Amygdala (tissue), 56 donors: Measurements from ENCODE around the gene ARHGAP15.

Experiments used
- DNase-seq, 56 donors: peaks; one replicate each; lab custom pipeline; 2025; lab: John Stamatoyannopoulos, UW

Gene ARHGAP15

DNA sequence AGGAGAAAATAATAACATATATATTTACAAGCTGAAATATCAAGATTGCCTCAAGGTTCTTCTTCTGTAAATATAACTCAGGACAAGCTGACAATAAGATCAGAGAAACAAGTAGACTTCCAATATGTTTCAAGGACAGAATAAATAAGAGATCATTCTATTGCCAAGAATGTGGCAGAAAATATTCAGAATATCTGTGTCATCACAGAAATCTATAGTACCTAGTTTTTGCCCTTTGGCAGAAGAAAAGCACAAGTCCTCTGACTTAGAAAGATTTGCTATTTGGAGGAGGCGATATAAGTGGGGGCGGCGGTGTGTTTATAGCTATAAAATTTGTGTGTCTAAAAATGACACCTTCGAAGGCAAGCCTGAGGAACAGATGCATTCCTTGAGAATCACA lies 34.3 kb downstream of the ARHGAP15 start:
- DNase-seq: peak in 1 of 56 donors; percentile 4

DNA sequence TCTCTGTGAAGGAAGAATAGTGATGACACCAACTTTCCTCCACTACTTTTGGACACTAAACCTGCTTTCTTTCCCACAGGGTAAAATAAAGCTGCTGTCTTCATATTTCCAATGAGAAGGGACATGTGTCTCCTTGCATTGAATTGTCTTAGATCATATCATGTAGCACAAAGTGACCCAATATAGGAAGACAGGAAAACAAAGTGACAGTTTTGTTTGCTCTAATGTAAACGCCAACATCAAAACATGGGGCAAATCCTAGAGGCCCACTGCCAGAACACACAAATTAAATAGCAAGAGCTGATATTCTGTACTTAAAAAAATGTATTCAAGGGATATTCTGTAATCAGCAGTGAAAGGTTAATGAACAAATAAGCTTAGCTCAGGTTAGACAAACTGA lies 36.1 kb downstream of the ARHGAP15 start:
- no peak for DNase-seq

DNA sequence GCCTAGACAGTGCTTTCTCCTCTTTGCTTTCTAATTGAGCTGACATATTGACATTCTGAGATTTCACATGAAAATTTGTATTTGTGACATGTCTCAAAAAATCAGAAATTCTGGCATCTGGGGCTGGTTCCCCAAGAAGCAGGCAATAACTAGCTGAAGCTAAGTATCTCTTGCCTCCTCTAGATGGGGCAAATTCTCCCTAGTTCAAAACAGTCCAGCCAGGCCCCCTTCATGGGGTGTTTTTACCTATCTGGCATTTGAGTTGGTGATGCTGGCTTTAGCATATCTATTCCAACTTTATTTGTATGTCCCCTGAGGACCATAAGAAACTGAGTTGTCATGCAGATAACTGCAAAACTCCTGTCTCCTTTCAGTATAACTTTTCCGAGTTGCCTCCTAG lies 39.9 kb downstream of the ARHGAP15 start:
- DNase-seq: no peak

DNA sequence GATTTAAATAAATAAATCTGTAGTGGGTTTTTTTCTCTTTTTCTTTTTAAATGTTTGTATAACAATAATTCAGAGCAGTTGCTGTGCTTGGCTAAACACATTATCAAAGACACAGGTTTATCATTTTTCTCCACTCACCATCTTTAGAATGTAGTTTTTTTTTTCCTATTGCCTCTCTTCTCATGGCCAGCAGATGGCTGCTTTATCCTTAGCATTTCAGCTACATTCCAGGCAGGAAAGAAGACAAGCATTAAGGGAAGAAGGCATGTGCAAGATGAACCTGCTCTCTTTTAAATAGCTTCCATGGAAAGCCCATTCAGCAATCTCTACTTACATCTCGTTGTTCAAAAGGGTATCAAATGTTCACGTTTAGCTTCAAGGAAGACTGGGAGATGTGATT lies 42.6 kb downstream of the ARHGAP15 start:
- DNase-seq: no peak

DNA sequence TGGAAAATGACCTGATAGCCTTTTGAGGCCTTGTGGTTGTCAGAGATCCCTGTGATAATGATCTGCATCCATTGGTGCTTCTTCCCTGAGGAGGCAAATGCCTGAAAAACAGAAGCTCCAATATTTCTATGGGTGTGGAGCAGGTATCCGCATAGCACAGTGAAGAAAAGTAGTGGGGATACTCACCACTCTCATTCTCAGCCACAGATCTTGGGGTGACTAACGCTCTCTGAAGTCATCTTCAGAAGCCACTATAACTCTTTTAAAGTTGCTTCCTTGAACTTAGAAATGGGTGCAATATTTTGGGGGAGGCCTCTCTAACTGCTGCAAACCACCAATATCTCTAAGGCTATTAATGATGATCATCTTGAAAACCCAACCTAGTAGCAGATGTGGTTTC lies 46.2 kb downstream of the ARHGAP15 start:
- DNase-seq: no peak

DNA sequence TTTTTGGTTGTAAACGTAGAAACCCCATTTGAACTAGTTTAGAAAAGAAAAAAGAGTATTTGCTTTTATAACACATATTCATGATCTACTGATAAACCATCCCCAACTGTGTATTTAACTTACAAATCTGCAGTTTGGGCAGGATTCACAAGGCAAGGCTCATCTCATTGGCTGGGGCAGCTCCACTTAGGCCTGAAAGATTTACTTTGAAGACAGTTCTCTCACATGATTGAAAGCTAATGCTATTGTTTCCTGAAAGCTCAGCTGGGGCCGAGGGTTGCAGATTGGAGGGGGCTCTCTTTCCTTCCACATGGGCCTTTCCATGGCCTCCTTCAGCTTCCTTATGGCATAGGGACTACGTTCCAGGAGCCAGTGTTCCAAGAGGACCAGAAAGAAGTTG lies 47.4 kb downstream of the ARHGAP15 start:
- DNase-seq: no peak

DNA sequence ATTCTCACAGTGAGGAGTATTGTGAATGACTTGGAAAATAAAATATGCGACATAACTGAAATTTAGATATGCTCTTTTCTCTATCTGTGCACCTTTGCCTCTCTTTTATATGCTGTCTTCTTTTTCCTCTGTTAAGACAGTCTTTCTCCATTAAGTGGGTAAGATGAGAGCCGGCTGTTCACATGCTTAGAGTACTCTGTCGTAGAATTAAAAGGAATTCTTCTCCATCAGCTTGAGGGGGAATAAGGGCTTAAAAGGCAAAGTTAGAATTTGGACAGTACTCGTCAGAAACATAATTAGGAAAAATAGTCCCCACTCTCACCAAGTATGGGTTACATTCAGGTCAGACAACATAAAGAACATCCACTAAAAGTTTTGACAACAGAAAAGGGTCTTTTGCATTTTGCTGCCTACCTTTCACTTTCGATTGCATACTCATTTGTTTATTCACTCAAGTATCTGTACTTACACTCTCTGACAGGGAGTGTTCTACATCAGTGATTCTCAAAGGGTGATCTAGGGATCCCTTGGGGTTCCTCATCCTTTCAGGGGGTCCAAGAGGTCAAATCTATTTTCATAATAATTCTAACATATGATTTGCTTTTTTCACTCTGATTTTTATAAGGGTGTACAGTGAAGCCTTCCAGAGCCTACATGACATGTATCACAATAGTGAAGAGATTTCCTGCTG lies 48.0 kb downstream of the ARHGAP15 start:
- DNase-seq: no peak

DNA sequence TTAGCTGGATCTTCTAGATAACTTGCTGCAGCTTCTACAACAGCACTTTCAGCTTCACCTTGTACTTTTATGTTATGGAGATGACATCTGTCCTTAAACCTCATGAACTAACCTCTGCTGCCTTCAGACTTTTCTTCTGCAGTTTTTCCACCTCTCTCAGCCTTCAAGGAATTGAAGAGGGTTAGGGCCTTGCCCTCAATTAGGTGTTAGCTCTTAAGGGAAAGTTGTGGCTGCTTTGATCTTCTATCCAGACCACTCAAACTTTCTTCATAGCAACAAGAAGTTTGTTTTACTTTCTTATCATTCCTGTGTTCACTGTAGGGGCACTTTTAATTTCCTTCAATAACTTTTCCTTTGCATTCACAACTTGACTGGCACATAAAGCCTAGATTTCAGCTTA lies 52.3 kb downstream of the ARHGAP15 start:
- DNase-seq: no peak

DNA sequence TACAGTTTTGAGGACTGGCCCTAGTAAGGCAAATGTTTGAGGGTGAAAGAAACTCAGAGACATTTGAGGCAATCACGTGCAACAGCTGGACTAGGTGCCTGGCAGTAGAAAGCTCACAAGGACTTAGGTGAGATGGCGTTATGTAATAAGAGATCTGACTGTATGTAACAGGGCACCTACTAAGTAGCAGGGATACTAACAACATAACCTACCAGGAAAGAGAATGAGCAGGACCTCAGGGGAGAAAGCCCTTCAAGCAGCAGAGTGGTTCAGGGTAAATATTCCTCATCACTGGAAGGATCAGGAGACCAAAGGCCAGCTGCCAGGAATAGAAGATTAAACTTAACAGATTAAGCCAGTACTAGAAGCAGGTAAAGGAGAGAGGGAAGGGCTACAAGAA lies 53.4 kb downstream of the ARHGAP15 start:
- DNase-seq: no peak

DNA sequence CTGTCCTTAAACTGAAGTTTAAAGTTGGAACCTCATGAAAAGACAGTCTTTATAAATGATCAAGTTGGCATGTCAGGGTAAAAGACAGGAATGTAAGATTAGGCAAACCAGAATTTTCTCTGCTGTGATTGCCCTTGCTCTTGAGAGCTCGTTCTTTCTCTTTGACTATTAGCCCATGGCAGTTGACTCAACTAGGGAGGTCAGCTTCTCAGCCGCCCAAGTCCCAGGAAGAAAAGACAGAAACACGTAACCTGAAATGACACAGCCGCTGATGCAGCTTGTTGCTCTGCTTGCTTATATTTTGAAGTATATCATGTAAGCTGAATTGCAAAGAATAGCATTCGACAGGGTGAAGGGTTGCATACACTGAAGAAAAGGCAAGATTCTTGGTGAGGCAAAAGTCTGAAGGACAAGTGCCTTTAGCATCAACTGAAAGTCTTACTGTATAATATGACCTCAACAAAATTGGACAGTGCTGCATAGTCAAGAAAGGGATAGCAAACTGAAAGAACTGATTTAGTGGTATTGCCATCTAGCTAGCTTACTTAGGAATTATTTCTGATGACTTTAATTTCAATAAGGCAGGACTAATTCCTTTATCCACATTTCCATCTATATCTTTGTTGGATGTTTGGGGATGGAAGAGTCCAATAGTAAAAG lies 54.7 kb downstream of the ARHGAP15 start:
- DNase-seq: no peak

DNA sequence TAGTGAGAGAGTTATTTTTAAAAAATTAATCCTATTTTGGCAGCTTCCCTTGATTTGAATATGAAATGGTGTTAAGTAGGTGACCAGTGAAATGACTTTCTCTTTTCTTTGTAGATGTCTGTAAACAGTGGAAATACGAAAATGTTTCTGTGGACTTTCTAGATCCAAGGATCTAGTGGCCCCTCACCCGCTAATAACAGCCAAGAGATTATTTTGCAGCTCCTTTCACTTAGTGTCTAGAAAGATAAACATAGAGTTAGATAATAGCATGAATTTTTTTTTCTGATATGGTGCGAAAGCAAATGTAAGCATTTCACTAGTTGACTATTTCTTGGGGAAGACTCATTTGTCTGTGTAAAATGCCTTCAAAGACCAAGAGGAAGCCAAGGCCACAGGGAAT lies 57.7 kb downstream of the ARHGAP15 start:
- no peak for DNase-seq

DNA sequence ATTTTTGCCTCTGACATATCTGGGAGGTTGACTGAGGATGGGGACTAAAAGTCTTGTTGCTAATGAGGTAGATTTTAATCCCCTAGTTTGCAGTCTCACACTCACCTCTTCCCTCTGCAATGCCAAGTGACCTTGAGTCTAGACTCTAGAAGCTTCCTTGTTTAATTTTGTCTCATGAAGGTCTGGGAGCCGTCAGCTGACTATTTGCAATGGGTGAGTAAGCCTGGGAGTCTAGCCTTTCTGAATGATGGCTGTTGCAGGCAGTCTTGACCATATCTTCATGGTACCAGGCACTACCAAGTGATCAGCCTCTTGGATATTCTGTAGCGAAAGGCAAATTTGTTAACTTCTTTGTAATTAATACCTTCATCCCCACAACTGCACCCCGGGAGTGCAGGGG lies 61.2 kb downstream of the ARHGAP15 start:
- DNase-seq: no peak

DNA sequence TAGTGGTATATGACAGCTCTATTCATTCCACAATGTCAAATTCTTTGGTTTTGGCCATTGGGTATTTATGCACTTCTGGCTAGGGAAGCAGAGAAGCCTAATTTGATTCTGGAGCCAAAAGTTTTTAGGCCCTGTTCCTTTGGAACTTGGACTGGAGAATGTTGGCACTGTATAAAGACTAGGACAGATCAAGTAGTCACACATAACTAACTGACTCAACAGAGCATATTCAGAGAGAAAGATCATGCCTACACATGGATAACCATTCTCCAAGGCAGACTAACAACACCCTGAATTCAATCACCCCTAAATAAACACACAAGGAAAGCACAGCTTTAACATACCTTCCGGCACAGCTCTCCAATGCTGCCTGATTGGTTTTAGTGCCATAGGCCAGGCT lies 62.9 kb downstream of the ARHGAP15 start:
- no peak for DNase-seq

DNA sequence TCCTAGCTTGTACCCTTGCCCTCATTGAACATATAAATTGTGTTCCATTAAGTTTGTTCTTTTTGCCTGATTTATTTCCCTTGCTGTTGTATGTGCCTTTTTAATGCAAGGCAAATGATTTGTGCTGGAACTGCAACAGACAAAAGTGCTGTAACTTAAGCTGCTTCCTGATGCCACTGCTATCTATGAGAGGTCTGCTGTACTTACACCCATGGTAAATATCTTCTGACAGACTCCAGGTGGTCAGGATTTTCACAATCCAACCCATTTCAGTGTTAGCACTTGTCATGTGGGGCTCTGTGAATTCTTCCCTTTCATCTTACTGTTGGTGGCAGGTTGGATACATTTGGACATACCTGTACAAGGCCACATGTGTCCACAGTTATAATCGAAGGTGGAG lies 63.5 kb downstream of the ARHGAP15 start:
- DNase-seq: no peak

DNA sequence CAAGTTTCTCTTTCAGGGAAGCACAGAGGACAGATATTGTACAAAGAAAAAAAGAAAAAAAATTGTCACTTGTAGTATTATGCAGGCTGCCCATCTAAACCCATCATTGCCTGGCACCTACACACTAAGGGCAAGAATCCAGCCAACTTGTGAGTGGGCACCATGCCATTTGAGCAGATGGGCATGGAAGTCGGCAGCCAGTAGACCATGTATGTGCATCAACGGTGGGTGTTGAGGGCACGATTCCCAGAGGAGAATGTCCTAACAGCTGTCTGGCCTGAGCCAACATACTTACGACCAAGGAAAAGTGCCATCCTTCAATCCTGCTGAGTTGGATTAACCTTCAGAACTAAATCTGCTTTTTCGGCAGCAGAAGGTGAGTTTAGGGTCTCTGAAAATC lies 63.9 kb downstream of the ARHGAP15 start:
- DNase-seq: peak in 4 of 56 donors; percentile 2 to 13 (median 4)

DNA sequence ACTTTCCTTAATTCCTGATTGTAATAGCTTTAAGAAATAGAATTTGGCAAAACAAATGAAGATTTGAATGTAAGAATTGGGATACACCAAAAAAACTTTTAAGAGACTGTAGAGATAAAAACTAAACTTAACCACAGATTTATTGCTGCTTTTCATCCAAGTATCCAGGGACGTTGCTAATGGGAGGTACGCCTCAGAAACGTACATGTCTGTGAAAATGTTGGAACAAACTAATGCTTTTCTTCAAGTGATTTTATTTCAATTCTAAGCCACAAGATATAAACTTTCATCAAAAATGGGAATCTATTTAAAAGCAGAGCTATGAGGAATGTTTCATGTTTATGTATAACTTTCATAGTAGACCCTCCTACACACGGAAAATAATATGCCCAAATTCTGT lies 66.3 kb downstream of the ARHGAP15 start:
- no peak for DNase-seq

DNA sequence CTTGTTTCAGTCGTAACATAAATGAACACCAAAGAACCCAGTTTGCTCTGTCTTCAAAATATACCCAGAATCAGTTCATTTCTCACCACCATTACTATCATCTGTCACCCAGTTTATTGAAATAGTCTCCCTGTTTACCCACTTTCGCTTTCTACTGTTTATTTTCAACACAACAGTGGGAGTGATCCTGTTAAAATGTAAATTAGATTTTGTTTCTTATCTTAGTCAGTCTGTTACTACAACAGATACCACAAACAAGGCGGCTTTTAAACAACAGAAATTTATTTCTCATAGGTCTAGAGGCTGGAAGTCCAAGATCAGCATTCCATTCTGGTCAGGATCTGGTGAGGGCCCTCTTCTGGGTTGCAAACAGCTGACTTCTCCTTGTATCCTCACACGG lies 74.8 kb downstream of the ARHGAP15 start:
- DNase-seq: no peak

DNA sequence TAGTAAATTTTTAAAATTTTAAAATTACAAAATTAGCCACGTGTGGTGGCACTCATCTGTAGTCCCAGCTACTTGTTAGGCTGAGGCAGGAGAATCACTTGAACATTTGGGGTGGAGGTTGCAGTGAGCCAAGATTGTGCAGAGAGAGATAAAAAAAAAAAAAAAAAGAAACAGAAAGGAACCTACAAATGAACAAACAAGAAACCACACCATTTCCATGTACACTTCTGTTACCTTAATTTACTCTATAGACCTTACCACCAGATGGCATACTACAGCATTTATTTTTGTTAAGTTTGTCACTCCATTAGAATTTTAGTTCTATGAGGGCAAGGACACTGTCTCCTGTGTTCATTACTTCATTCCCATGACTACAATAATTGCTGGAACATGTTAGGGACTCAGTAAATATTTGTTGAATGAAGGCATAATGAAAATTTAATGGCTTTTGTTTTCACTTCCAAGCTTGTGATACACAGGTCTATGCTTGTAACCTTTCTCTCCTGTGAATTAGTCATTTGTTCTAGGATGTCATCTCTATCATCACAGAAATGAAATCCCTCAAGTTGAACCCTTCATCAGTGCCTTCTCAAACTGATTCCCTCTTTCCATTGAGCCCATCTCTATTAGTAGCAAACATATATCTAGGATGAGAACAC lies 76.0 kb downstream of the ARHGAP15 start:
- no peak for DNase-seq

DNA sequence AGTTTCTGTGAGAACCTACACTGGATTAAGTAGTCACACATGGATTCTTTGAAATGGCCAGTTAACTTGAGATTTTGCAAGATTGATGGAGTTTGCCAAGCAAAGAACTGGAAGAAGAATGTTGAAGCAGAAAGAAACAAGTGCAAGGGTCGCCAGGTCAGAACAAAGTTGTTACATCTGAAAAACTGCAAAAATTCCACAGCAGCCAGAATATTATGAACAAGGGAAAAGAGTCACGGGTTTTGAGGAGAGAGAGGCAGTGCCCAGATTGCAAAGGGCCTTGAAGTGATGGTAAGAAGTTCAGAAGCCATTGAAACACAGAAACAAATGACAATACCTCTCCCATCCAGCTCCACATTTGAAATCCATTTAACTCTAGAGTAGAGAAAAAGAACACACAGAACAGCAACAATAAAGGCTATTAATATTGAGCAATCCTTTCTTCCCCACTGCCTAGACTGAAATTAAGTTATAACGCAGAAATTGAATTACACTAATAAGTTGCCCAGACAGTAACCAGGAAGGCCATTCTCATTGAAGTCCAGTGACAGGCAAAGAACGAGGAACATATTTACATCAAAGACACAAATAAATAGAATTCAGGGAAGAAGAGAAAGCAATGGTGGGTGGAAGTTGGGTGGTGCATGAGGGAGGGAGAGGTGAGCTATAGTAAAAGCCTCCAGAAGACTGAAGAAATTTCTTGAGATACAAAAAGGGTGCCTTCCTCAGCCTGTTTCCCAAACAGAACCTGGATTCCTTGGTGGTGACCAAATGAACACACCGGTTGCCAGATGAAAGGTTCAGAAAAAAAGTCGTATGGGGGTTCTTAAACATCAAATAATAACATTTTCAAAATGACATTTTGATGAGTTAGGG lies 80.6 kb downstream of the ARHGAP15 start:
- no peak for DNase-seq

DNA sequence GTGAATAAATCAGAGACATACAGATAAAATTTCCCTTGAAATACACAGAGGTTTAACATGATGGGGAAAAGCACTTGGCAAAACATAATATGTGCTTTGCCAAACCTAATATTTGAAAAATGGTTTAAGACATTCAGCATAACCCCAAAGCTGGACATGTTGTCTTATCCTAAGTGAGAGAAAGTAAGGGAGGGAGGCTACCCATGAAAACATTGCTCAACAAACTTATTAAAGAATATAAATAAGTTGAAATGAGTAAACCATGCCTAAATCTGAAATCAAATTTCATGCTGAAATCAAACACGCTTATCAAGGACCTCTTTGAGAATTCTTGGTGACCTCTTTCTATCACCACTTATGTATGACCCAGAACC lies 81.2 kb downstream of the ARHGAP15 start:
- no peak for DNase-seq

DNA sequence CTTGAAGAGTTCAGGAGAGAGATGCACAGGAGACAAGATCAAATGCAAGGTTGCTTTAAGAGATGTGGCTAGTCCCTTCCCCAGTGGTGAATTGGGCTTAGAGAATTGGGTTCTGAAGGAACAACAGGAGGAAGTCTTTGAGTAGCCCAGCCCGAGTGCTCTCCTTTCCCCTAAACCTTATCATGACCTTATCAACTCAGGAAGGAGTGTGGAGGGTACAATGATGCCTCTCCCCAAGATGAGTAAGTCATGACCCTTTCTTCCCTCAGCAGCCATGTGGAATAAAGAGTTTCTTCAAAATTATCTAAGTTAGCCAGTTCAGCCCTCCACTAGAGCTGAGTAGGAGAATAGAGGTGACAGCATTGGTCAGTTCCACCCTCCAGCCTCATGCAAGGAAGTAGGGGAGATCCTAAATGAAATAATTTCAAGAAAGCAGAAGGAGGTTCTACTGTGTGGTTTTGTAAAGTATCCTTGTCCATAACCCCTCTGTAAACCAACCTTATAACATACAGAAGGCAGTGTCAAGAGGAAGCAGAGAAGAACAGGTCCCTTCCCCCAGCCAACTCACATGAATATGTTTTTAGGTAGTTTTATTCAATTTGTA lies 88.4 kb downstream of the ARHGAP15 start:
- no peak for DNase-seq
